Transverse colon (tissue), 4 donors: ENCODE data around the gene SLC43A1. TPM values are rescaled to one million over a fixed set of nuclear protein-coding genes. Genes with fewer than 3 reads are reported as not detected.

Experiments
- DNase-seq: peaks from one replicate; pipeline ENCODE4 v3.0.0-alpha.2; 2019
- H3K27ac ChIP-seq, 4 donors: fragments of 200-600 bp; sonication (generic); 2 replicates each; pipeline ENCODE4 v1.5.1; 2016 to 2018; ENCODE audit warnings: inconsistent platforms in 4 of 4
- H3K27me3 ChIP-seq: fragments of 200-600 bp; sonication (generic); 2 replicates; pipeline ENCODE4 v1.5.1; 2017; ENCODE audit warnings: inconsistent platforms
- H3K36me3 ChIP-seq, 4 donors: fragments of 200-600 bp; sonication (generic); 2 replicates each; pipeline ENCODE4 v1.5.1; 2017 to 2019; ENCODE audit warnings: inconsistent platforms in 4 of 4
- H3K4me1 ChIP-seq, 4 donors: fragments of 200-600 bp; sonication (generic); 2 replicates each; pipeline ENCODE4 v1.5.1; 2017 to 2020; ENCODE audit warnings: inconsistent platforms in 4 of 4
- H3K4me3 ChIP-seq, 4 donors: fragments of 200-600 bp; sonication (generic); 1 replicate in 1 of 4; 2 replicates in 3 of 4; pipeline versions ENCODE4 v1.5.1 to v1.6.1; 2017 to 2019; ENCODE audit warnings: inconsistent platforms in 4 of 4
- H3K9me3 ChIP-seq, 2 donors: fragments of 200-600 bp; sonication (generic); 2 replicates each; pipeline ENCODE4 v1.5.1; 2017 to 2019; ENCODE audit warnings: inconsistent platforms in 2 of 2
- CTCF ChIP-seq, 5 experiments: fragments of 200-600 bp in 3 of 5; fragments of 450-650 bp in 2 of 5; sonication (generic) in 3 of 5; IDR thresholded peaks; 1 replicate in 2 of 5; 2 replicates in 3 of 5; pipeline ENCODE4 v1.5.1; 2016 to 2017; ENCODE audit warnings: antibody characterized with exemption in 5 of 5, inconsistent platforms in 3 of 5, mild to moderate bottlenecking in 2 of 5, moderate library complexity in 1 of 5
- EP300 ChIP-seq: sonication (generic); formaldehyde crosslinking; IDR thresholded peaks from one replicate; pipeline ENCODE4 v1.6.1; 2017; ENCODE audit warnings: antibody characterized with exemption, low read depth
- POLR2A ChIP-seq: fragments of 450-650 bp; IDR thresholded peaks from one replicate; pipeline ENCODE4 v1.6.1; 2016; ENCODE audit warnings: antibody characterized with exemption, mild to moderate bottlenecking, moderate library complexity
- POLR2AphosphoS5 ChIP-seq, 3 donors: sonication (generic); formaldehyde crosslinking; IDR thresholded peaks; one replicate each; pipeline ENCODE4 v1.6.1; 2016; ENCODE audit warnings: antibody characterized with exemption in 3 of 3
- WGBS, 2 donors: methylation state at CpG; one replicate each; pipeline ENCODE4 v1.1.5; 2018; ENCODE audit warnings: low coverage in 1 of 2; 5-methylcytosine and 5-hydroxymethylcytosine counted together
- in situ Hi-C, 4 donors: fragments of 200-750 bp; cut with MboI; loops; one replicate each; pipeline versions ENCODE4 v1.15.0 to v1.15.1; 2017; ENCODE audit warnings: low sequenced_read_pairs in 3 of 4, low pct_ligation_motif_present in 1 of 4, low pct_unique_long_range_greater_than_20kb in 1 of 4
- intact Hi-C: fragments of 100-400 bp; cut with DNase I; formaldehyde crosslinking; loops from one replicate; pipeline ENCODE4 v1.15.1; 2023; ENCODE audit warnings: low total_unique reads
- total RNA-seq, 4 donors: library from RNA; depleted of rRNA; stranded (reverse); fragments of >200 nt; gene quantifications; one replicate each; pipeline ENCODE4 v1.1.0, GENCODE V29; 2016

SLC43A1 gene
- total RNA-seq, 4 donors from 2014 or later, result 7.5 to 30.4 (median 15.2) TPM

GRCh38 chr11:57459164-57460021 lies 56.1 kb downstream of the SLC43A1 start:
- 0 to 1% methylated on average over 7 to 61 of the region's 62 CpGs for WGBS, 2 donors
- in situ Hi-C loops (loop anchor here in 2 of 4 donors (10.0 to 25.0 kb wide), 3 partner anchors 65 to 1053 kb away; partner anchors contain the start of genes YPEL4 (in 2 of the 2) and OR5B21 (in 1 of the 2)), intact Hi-C loops (no loop called here)

GRCh38 chr11:57458410-57459163 lies 56.9 kb downstream of the SLC43A1 start:
- peak overlapping the region in 3 of 4 donors; percentile 14 to 51 (median 30) for H3K4me3 ChIP-seq
- peaks cover 52% of the 10 kb centered on the region for H3K27me3 ChIP-seq
- in situ Hi-C loops, result loop anchor here in 2 of 4 donors (10.0 to 25.0 kb wide), 3 partner anchors 66 to 1054 kb away; partner anchors contain the start of genes YPEL4 (in 2 of the 2) and OR5B21 (in 1 of the 2)

More at GRCh38 chr11:57459164-57460021, 56.1 kb downstream of the SLC43A1 start:
- no peaks in the 10 kb centered on the region for H3K9me3 ChIP-seq
- no peak for DNase-seq
- peaks cover 27 to 42% (median 36%) of the 10 kb centered on the region in 4 donors for H3K4me1 ChIP-seq
- no peak for TF ChIP-seq POLR2A
- TF ChIP-seq EP300, result no peak
- no peak for TF ChIP-seq POLR2AphosphoS5 (IDR thresholded peaks at IDR 0.05)
- TF ChIP-seq CTCF (IDR thresholded peaks at IDR 0.05), result no peak
- H3K36me3 ChIP-seq, result no peaks in the 10 kb centered on the region
- H3K4me3 ChIP-seq, result peak overlapping the region in 3 of 4 donors; percentile 14 to 51 (median 36)
- H3K27ac ChIP-seq, result no peak overlapping the region
- H3K27me3 ChIP-seq, result peaks cover 52% of the 10 kb centered on the region

GRCh38 chr11:57458060-57458409 lies 57.5 kb downstream of the SLC43A1 start:
- Histone ChIP-seq H3K4me3 (peak overlapping the region in 2 of 4 donors; percentile 30 to 51), H3K9me3 (no peaks in the 10 kb centered on the region), H3K27me3 (peaks cover 52% of the 10 kb centered on the region), H3K27ac (no peak overlapping the region), H3K4me1 (peaks cover 27 to 44% (median 37%) of the 10 kb centered on the region in 4 donors), H3K36me3 (no peaks in the 10 kb centered on the region)
- no peak for TF ChIP-seq POLR2A
- TF ChIP-seq CTCF (IDR thresholded peaks at IDR 0.05), result no peak
- TF ChIP-seq POLR2AphosphoS5 (IDR thresholded peaks at IDR 0.05), result no peak
- no peak for TF ChIP-seq EP300
- DNase-seq, result no peak
- in situ Hi-C loops (loop anchor here in 2 of 4 donors (10.0 to 25.0 kb wide), 3 partner anchors 67 to 1054 kb away; partner anchors contain the start of genes YPEL4 (in 2 of the 2) and OR5B21 (in 1 of the 2)), intact Hi-C loops (no loop called here)
- WGBS, 2 donors, result 3% methylated on average over 12 of the region's 16 CpGs; no CpG with 5 or more reads in 1 of the 2 donors

More at GRCh38 chr11:57458410-57459163, 56.9 kb downstream of the SLC43A1 start:
- Histone ChIP-seq H3K9me3 (no peaks in the 10 kb centered on the region), H3K4me1 (peaks cover 27 to 42% (median 36%) of the 10 kb centered on the region in 4 donors), H3K27ac (no peak overlapping the region), H3K36me3 (no peaks in the 10 kb centered on the region)
- intact Hi-C loops, result no loop called here
- DNase-seq, result peak; percentile 56
- 1 to 4% methylated on average over 8 to 39 of the region's 44 CpGs for WGBS, 2 donors
- TF ChIP-seq EP300, result no peak
- TF ChIP-seq POLR2A, result no peak
- peak; percentile 80 to 87 (median 82) for TF ChIP-seq CTCF (IDR thresholded peaks at IDR 0.05)
- TF ChIP-seq POLR2AphosphoS5 (IDR thresholded peaks at IDR 0.05), result no peak
